GM18517 (cell line): ENCODE data around the gene CCDC61.

Experiments
- ATAC-seq: cut with Tn5 transposase; IDR thresholded peaks from one replicate; pipeline ENCODE4 v1.9.1; 2021; ENCODE audit warnings: mild to moderate bottlenecking, moderate library complexity; ENCODE audit not compliant: unreplicated experiment

The CCDC61 gene

DNA sequence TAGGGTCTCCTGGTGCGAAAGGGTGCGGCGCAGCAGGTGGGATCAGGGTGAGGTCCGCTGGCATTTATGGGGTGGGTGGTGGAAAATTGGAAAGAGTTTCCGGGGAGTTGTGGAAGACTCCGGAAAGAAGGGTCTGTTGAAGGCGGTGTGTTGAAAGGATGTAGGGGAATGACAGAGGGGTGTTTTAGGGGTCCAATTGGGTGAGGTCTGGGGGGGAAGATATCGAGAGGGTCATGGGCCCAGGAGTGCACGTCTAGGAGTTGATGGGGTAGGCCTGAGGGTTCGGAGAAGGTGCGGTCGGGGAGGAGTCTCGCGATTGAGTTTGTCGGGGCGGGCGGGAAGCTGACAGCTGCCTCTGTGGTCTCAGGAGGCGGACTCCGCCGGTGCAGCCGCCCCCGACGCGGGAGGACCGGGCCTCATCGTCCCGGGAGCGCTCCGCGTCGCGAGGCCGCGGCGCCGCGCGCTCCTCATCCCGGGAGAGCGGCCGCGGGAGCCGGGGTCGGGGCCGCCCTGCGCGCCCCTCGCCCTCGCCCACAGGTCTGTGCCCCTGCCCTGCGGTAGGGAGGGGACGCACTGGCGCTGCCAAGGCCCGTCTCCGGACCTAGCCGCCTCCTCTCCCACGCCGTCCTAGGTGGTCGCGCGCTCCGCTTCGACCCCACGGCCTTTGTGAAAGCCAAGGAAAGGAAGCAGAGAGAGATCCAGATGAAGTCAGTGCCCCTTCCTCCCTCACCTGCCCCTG lies 20.6 kb downstream of the CCDC61 start:
- ATAC-seq = no peak

DNA sequence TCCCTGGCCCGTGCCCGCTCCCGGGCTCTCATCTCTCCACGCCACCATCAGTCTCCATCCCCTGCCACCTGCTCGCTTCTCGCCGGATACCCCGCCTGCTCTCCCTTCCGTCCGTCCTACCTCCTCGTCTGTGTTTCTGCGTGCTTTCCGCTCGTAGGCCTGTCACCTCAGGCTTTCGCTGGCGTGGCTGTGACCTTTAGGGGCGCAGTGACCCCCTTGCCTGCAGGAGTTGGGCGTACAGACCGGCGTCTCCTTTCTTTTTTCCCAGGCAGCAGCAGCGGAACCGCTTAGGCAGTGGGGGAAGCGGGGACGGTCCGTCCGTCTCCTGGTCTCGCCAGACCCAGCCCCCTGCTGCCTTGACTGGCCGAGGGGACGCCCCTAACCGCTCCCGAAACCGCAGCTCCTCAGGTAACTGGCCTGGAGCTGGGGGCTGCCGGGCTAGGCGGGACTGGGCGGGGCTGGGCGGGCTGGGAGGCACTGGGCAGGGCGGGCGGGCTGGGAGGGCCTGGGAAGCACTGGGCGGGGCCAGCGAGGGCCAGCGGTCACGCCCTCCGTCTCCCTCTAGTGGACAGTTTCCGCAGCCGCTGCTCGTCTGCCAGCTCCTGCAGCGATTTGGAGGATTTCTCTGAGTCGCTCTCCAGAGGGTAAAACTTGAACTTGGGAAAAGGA lies 21.3 kb downstream of the CCDC61 start:
- no peak for ATAC-seq

GRCh38 chr19:46017095-46017429 lies 21.8 kb downstream of the CCDC61 start:
- no peak for ATAC-seq

GRCh38 chr19:46017874-46018675 lies 22.8 kb downstream of the CCDC61 start:
- ATAC-seq = no peak

- ATAC-seq = no peak
Observed at GRCh38 chr19:46018729-46019251, 23.5 kb downstream of the CCDC61 start.

DNA sequence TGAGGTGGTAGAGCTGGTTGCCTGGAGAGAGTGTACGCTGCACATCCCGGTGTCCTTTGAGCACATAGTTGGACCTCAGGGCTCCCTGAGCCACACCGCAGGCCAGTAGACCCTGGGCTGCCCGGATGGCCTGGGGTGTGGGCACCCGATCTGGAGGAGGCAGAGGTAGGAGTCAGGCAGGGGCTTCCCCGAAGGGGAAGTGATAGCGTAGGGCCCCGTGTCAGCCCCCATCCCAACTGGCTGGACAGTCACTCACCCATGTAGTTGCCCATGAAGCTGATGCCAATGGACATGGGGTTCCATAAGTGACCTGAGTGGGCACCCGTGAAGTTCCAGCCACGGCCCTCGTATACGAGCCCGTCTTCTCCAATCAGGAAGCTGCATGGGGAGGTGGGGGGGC lies 24.0 kb downstream of the CCDC61 start:
- no peak for ATAC-seq

- no peak for ATAC-seq
Observed at GRCh38 chr19:46020819-46021125, 25.5 kb downstream of the CCDC61 start.

DNA sequence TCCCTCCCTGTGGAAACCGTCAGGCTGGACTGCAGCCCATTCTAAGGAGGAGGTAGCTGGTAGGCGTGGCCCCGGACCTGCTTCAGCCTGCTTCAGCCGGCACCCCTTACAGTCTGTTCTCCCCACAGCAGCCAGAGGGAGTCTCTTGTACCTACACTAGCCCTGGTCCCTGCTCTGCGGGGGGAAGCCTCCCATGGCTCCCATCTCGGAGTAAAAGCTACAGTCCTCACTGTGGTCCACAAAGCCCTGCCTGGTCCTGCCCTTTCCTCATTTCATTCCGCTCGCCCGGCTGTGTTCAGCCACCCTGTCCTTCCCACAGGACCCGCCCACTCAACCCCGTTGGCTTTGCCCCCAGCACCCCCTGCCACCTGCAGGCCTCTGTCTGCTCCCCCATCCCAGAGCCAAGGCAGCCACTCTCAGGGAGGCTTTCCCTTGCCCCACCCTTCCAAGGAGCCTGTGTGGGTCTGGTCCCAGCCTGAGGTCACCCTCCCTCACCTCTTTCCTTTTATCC lies 26.3 kb downstream of the CCDC61 start:
- ATAC-seq = no peak

DNA sequence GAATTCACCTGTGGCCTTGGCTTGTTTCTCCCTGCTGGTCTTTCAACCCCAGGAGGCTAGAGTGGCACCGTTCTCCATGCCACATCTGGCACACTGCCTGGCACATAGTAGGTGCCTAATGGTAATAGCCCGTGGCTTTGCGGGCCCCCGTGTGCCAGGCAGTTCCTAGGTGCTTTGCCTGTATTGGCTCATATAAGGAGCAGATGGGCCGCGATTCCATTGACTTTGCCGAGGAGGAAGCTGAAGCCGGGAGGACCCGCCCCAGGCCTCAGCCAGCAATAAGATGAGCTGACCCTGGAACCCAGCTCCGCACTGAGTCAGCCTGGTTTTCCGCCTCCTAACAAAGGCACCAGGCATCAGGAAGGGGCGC lies 26.8 kb downstream of the CCDC61 start:
- ATAC-seq = no peak

DNA sequence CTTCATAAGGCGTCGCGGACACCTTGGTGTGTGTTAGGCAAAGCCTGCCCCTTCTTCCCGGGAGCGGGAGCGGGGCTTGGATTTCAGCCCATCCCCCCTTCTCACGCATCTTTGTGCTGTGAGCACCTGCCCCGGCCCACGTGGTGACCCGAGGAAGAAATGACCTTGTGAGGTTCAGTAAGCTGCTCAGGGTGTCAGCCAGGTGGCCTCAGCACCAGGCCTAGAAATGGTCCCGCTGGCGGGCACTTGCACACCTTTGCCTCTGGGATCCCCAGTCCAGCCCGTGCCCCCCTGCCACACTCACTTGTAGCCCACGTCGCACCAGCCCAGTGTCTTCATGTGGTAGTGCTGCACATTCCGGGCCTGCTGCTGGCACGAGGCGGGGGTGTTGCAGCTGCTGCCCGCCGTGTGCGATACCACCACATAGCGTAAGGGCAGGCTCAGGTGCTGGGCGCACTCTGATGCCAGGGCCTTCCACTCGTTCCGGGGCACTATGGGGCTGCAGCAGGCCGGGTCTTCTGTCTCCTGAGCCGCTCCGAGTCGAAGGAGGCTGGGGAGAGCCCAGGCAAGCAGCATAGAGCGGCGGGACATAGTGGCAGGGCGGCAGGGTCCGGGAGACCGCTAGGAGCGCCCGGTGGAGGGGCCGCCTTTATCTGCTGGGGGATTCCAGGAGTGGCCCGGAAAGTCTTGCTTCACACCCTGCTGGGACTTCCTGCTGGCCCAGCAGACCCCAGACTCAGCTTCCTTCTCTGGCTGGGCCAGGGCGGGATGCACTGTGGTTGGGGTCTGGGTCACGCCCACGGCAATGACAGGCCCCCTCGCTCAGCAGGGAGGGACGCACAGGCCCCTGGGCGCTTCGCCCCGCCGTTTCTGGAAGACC lies 27.4 kb downstream of the CCDC61 start, which contains the start of gene PGLYRP1:
TSS of gene PGLYRP1 (minus strand) at position 623 of the 880 bp plus-strand sequence. CDS start at position 591, 32 bp downstream.
- ATAC-seq = no peak

GRCh38 chr19:46023311-46023779 lies 28.1 kb downstream of the CCDC61 start:
- no peak for ATAC-seq

DNA sequence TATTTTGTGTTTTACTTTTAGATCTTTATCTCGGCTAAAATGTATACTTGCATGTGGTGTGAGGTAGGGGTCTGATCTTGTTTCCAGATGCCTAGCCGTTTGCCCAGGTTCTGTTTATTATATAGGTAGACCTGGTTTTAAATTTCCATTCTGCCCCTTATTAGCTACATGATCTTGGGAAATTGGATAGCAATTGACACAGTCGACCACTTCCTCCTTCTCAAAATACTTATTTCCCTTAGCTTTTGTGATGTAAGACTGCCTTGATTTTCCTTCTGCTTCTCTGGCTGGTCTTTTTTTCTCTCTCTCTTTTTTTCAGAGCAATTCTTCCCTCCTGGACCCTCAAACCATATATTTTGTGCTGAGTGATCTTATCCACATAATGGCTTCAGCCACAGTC lies 30.6 kb downstream of the CCDC61 start:
- ATAC-seq = no peak

DNA sequence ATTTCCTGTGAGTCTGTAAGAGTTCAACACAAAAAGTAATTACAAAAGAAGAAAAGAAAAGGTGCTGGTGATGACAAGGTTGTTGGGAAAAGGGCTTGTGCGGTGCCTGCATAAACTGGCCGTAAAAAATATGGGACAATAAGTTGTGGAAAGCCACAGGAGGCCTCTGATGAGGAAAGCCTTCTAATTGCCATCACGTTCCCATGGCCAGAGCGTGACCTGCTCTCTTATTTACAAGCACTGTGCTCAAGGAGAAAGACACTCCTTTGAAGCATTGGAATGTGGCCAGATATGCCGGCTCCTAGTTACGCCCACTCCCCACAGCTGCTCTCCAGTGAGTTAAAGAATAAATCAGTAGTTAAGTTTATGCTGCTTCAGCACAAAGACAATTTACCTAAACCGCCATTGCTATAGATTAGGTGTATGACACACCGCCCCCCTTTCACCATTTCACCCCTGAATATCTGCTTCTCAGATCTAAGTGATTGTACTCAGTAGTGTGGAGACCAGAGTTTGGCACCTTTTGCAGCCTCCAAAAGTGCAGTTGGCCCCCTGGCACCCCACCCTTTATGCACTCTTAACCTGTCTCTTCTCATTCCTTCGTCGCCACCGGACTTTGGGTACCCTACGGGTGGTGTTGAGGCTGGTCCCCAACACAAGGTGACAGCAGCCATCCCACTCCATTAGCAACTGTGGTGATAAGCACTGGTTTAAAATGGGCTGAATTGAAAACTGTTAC lies 35.7 kb downstream of the CCDC61 start:
- no peak for ATAC-seq

- no peak for ATAC-seq
Observed at GRCh38 chr19:46031781-46032596, 36.7 kb downstream of the CCDC61 start.

GRCh38 chr19:46032597-46033025 lies 37.3 kb downstream of the CCDC61 start:
- no peak for ATAC-seq

GRCh38 chr19:46033401-46033800 lies 38.1 kb downstream of the CCDC61 start:
- no peak for ATAC-seq

GRCh38 chr19:46035546-46035945 lies 40.3 kb downstream of the CCDC61 start:
- no peak for ATAC-seq

DNA sequence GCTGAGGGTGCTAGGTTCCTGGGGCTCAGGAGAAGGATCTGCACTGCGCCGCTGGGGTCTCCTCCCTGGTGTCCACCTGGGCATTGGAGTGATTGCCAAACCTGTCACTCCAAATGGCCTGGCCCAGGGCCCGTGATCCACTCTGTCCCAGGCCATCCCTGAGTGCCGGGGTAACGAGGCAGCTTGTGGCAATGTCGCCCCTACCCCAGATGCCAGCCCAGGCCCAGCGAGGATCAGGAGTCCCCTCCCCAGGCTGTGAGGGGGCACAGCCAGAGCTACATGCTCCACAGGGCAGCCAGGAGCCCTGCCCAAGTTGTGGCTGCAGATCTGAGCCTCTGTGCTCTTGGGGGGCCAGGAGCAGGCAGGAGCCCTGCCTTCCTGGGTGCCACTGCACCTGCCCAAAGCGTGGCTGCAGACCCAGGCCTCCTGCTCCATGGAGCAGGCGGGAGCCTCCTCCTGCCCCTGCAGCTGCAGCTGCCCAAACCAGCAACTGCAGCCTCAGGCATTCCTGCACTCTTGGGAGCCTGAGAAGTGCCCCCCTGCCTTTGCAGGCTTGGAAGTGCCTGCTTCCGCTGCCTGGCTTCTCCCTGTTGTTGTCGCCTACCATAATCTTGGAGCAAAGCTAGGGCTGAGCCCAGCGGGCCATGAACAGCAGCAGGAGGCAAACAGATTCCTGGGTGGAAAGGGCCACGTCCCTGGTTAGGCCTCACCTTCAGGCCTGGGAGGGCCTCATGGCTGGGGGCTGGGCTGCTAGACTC lies 40.9 kb downstream of the CCDC61 start:
- ATAC-seq = no peak
